ENCODE results near the gene NQO2. TPM values are rescaled to one million over a fixed set of nuclear protein-coding genes. Genes with fewer than 3 reads are reported as not detected.
"Not testable (repeated sequence)": the region's sequence is repeated elsewhere in the genome, so short reads cannot be mapped to it uniquely, and the experiment has no call there.

Gene NQO2
- total RNA-seq, 4 donors from 2014 or later: 24.4 to 40.5 (median 36.7) TPM

GRCh38 chr6:3041147-3041546 lies 41.5 kb downstream of the NQO2 start:
- WGBS, 2 donors: 92 to 96% methylated on average over 3 of the region's 3 CpGs
- no peak for TF ChIP-seq CTCF (IDR thresholded peaks at IDR 0.05)
- no peak for TF ChIP-seq POLR2A (IDR thresholded peaks at IDR 0.05)
- DNase-seq (ENCODE audit: low spot score in 2 of 2): no peak
- intact Hi-C loops (cut with DNase I; ENCODE audit: low total_unique reads): no loop called here
- no peak overlapping the region for H3K4me3 ChIP-seq (ENCODE audit: low read depth, poor library complexity, severe bottlenecking)

- no peak overlapping the region for H3K4me3 ChIP-seq (ENCODE audit: low read depth, poor library complexity, severe bottlenecking)
- intact Hi-C loops (cut with DNase I; ENCODE audit: low total_unique reads): no loop called here
- WGBS, 2 donors: 77 to 78% methylated on average over 2 of the region's 2 CpGs
- no peak for DNase-seq (ENCODE audit: low spot score in 2 of 2)
- TF ChIP-seq CTCF (IDR thresholded peaks at IDR 0.05): no peak
- TF ChIP-seq POLR2A (IDR thresholded peaks at IDR 0.05): no peak
Observed at GRCh38 chr6:3041606-3042005, 41.9 kb downstream of the NQO2 start.

DNA sequence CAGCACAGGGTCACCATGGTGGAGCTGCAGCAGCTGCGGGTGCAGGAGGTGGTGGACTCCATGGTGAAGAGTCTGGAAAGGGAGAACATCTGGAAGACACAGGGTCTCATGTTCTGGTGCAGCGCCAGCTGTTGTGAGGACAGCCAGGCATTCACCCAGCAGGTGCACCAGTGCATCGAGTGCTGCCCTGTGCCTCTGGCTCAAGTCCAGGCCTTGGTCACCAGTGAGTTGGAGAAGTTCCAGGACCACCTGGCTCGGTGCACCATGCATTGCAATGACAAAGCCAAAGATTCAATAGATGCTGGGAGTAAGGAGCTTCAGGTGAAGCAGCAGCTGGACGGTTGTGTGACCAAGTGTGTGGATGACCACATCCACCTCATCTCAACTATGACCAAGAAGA lies 45.7 kb downstream of the NQO2 start:
- H3K4me3 ChIP-seq (ENCODE audit: low read depth, poor library complexity, severe bottlenecking): no peak overlapping the region
- intact Hi-C loops (cut with DNase I; ENCODE audit: low total_unique reads): no loop called here
- WGBS, 2 donors: 71 to 80% methylated on average over 5 of the region's 5 CpGs
- TF ChIP-seq POLR2A (IDR thresholded peaks at IDR 0.05) (no peak), CTCF (IDR thresholded peaks at IDR 0.05) (no peak)
- no peak for DNase-seq (ENCODE audit: low spot score in 2 of 2)

DNA sequence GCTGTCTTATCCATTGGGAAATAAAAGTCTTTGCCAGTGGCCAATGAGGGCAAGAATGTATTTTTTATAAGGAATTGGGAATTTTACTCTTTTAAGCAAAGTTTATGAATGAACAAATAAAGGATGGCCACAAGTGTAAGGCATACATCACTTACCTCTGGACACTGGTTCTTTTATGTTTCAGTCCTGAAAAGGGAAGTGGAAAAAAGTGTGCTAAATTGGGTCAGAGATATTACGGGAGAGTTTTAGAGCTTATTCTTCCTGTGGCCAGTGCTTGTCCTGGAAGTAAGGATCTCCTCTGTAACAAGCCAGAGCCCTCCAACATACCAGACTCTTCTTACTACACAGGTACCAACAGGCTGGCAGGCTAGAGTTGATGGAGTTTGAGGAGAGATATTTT lies 46.1 kb downstream of the NQO2 start:
- WGBS, 2 donors: 68 to 85% methylated on average over 1 of the region's 1 CpG
- TF ChIP-seq CTCF (IDR thresholded peaks at IDR 0.05) (no peak), POLR2A (IDR thresholded peaks at IDR 0.05) (no peak)
- H3K4me3 ChIP-seq (ENCODE audit: low read depth, poor library complexity, severe bottlenecking): no peak overlapping the region
- DNase-seq (ENCODE audit: low spot score in 2 of 2): no peak
- intact Hi-C loops (cut with DNase I; ENCODE audit: low total_unique reads): no loop called here

DNA sequence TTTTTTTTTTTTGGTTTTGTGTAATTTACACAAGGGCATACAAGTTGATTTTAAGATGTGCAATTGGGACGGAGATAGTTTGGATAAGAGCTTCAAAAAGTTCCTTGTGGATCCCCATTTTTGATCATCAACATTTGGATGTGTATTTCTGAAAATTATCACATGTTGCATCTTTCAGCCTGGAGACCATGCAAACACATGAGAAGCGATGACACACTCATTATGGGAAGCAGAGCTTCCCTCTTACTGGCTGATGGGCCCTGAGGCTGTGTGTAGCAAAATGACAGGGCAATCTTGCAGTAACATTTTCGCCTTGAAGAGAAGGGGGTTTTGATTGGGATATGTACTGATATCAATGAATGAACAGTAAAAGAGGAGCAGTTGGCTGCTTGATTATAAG lies 46.6 kb downstream of the NQO2 start:
- no peak for DNase-seq (ENCODE audit: low spot score in 2 of 2)
- H3K4me3 ChIP-seq (ENCODE audit: low read depth, poor library complexity, severe bottlenecking): no peak overlapping the region
- intact Hi-C loops (cut with DNase I; ENCODE audit: low total_unique reads): no loop called here
- TF ChIP-seq CTCF (IDR thresholded peaks at IDR 0.05) (no peak), POLR2A (IDR thresholded peaks at IDR 0.05) (no peak)
- WGBS, 2 donors: 72 to 73% methylated on average over 3 of the region's 3 CpGs

DNA sequence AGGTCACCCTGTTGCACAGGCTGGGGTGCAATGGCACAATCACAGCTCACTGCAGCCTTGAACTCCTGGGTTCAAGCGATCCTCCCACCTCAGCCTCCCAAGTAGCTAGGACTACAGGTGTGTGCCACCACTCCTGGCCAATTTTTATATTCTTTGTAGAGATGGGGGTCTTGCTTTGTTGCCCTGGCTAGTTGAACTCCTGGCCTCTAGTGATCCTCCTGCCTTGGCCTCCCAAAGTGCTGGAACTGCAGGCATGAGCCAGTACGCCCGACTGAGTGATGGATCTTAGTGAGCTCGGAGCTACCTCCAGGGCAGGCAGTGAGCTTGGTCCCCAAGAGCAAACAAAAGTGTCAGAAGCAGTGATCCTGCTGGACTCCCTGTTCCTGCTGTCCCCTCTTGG lies 48.3 kb downstream of the NQO2 start:
- WGBS, 2 donors: 100% methylated on average over 4 of the region's 4 CpGs
- DNase-seq (ENCODE audit: low spot score in 2 of 2); H3K4me3 ChIP-seq (ENCODE audit: low read depth, poor library complexity, severe bottlenecking); intact Hi-C loops (cut with DNase I; ENCODE audit: low total_unique reads): not testable (repeated sequence)

Measured in lower leg skin (tissue), 4 donors.